ENCODE measurements around the gene SPRR5.

The SPRR5 gene

GRCh38 chr1:152951711-152952110, 4.7 kb downstream of the SPRR5 start:
- DNase-seq = no peak

- DNase-seq = no peak
Measured at GRCh38 chr1:152953761-152954160, 6.8 kb downstream of the SPRR5 start.

- DNase-seq = no peak
Measured at GRCh38 chr1:152954436-152954835, 7.4 kb downstream of the SPRR5 start.

- no peak for DNase-seq
Measured at GRCh38 chr1:152957561-152957960, 10.6 kb downstream of the SPRR5 start.

- DNase-seq = no peak
Measured at GRCh38 chr1:152959273-152959672, 12.3 kb downstream of the SPRR5 start.

GRCh38 chr1:152959801-152960451, 12.9 kb downstream of the SPRR5 start:
- no peak for DNase-seq

- no peak for DNase-seq
Measured at GRCh38 chr1:152960452-152961044, 13.5 kb downstream of the SPRR5 start.

GRCh38 chr1:152961226-152961891, 14.4 kb downstream of the SPRR5 start:
- no peak for DNase-seq

GRCh38 chr1:152962876-152963415, 15.9 kb downstream of the SPRR5 start:
- no peak for DNase-seq

GRCh38 chr1:152964536-152964935, 17.5 kb downstream of the SPRR5 start:
- no peak for DNase-seq

- DNase-seq = no peak
Measured at GRCh38 chr1:152965853-152966252, 18.8 kb downstream of the SPRR5 start.

- no peak for DNase-seq
Measured at GRCh38 chr1:152967201-152967600, 20.2 kb downstream of the SPRR5 start.

- DNase-seq = no peak
Measured at GRCh38 chr1:152968248-152968647, 21.2 kb downstream of the SPRR5 start.

- DNase-seq = no peak
Measured at GRCh38 chr1:152969036-152969435, 22.0 kb downstream of the SPRR5 start.

- no peak for DNase-seq
Measured at GRCh38 chr1:152970495-152970894, 23.5 kb downstream of the SPRR5 start, which contains the start of gene SPRR4. SPRR4 (plus strand) TSS chr1:152970648; CDS start chr1:152971891, 1,243 bp downstream.

GRCh38 chr1:152972196-152972886, 25.3 kb downstream of the SPRR5 start:
- DNase-seq = no peak

- DNase-seq = no peak
Measured at GRCh38 chr1:152976688-152977087, 29.7 kb downstream of the SPRR5 start.

- DNase-seq = no peak
Measured at GRCh38 chr1:152977614-152978013, 30.6 kb downstream of the SPRR5 start.

GRCh38 chr1:152980676-152981075, 33.7 kb downstream of the SPRR5 start:
- no peak for DNase-seq

GRCh38 chr1:152981146-152981871, 34.3 kb downstream of the SPRR5 start:
- no peak for DNase-seq

GRCh38 chr1:152982076-152982475, 35.1 kb downstream of the SPRR5 start:
- DNase-seq = no peak

- DNase-seq = no peak
Measured at GRCh38 chr1:152983234-152983633, 36.2 kb downstream of the SPRR5 start.

GRCh38 chr1:152983743-152984142, 36.7 kb downstream of the SPRR5 start, which contains the start of gene SPRR1A:
SPRR1A (plus strand) TSS chr1:152984081; CDS start chr1:152985231, 1,150 bp downstream.
- DNase-seq = no peak

Data from activated effector memory CD4-positive, alpha-beta T cell treated with Interleukin-2 at 50 U/mL for 16 hours (primary cell).